IPS-NIHi11 (cell line): ENCODE measurements around the gene SAFB2.

ENCODE experiments used
- DNase-seq: peaks from one replicate; pipeline ENCODE4 v3.0.0; 2012; ENCODE audit warnings: mixed read lengths, low spot score

SAFB2 gene

GRCh38 chr19:5579697-5580096 lies 42.9 kb downstream of the SAFB2 start:
- no peak for DNase-seq

GRCh38 chr19:5579286-5579685 lies 43.3 kb downstream of the SAFB2 start:
- DNase-seq = no peak

- DNase-seq = peak; percentile 94
Measured at GRCh38 chr19:5578097-5578846, 44.3 kb downstream of the SAFB2 start.

GRCh38 chr19:5575590-5575989 lies 47.0 kb downstream of the SAFB2 start:
- DNase-seq = no peak

- DNase-seq = no peak
Measured at GRCh38 chr19:5572556-5573286, 49.9 kb downstream of the SAFB2 start.

- DNase-seq = no peak
Measured at GRCh38 chr19:5571777-5572176, 50.8 kb downstream of the SAFB2 start.

- no peak for DNase-seq
Measured at GRCh38 chr19:5567970-5568407, 54.6 kb downstream of the SAFB2 start.

GRCh38 chr19:5567360-5567969 lies 55.1 kb downstream of the SAFB2 start, which contains the start of gene TINCR:
TSS of gene TINCR (minus strand) at chr19:5567953.
- DNase-seq = peak; percentile 74

GRCh38 chr19:5564930-5565329 lies 57.6 kb downstream of the SAFB2 start:
- no peak for DNase-seq

- no peak for DNase-seq
Measured at GRCh38 chr19:5563935-5564612, 58.5 kb downstream of the SAFB2 start.

- no peak for DNase-seq
Measured at GRCh38 chr19:5563008-5563431, 59.6 kb downstream of the SAFB2 start.

- no peak for DNase-seq
Measured at GRCh38 chr19:5562280-5562679, 60.3 kb downstream of the SAFB2 start.

- DNase-seq = no peak
Measured at GRCh38 chr19:5561559-5561958, 61.0 kb downstream of the SAFB2 start.

- no peak for DNase-seq
Measured at GRCh38 chr19:5560156-5560555, 62.4 kb downstream of the SAFB2 start.

GRCh38 chr19:5559804-5560133 lies 62.8 kb downstream of the SAFB2 start:
- DNase-seq = no peak

GRCh38 chr19:5558101-5558621 lies 64.4 kb downstream of the SAFB2 start:
- DNase-seq = no peak

GRCh38 chr19:5557691-5558090 lies 64.9 kb downstream of the SAFB2 start:
- no peak for DNase-seq

GRCh38 chr19:5554828-5555227 lies 67.7 kb downstream of the SAFB2 start:
- no peak for DNase-seq

GRCh38 chr19:5553892-5554291 lies 68.7 kb downstream of the SAFB2 start:
- no peak for DNase-seq

- DNase-seq = peak; percentile 70
Measured at GRCh38 chr19:5547881-5548280, 74.7 kb downstream of the SAFB2 start.

GRCh38 chr19:5545984-5546383 lies 76.6 kb downstream of the SAFB2 start:
- DNase-seq = no peak

- DNase-seq = no peak
Measured at GRCh38 chr19:5545051-5545450, 77.5 kb downstream of the SAFB2 start.
